Endodermal cell (in vitro differentiated cells): ENCODE results near the gene FAXC. TPM values are rescaled to one million over a fixed set of nuclear protein-coding genes. Genes with fewer than 3 reads are reported as not detected.

Experiments
- DNase-seq: peaks from one replicate; pipeline ENCODE4 v3.0.0-alpha.2; 2017
- H3K27ac ChIP-seq: 2 replicates; pipeline ENCODE4 v1.5.1; 2013; ENCODE audit warnings: mild to moderate bottlenecking, low read depth, low read length, moderate library complexity
- H3K27me3 ChIP-seq: 2 replicates; pipeline ENCODE4 v1.6.1; 2013; ENCODE audit warnings: mild to moderate bottlenecking, low read length, moderate library complexity; ENCODE audit not compliant: insufficient read depth, control insufficient read depth, poor library complexity, severe bottlenecking
- H3K36me3 ChIP-seq: 2 replicates; pipeline ENCODE4 v1.7.0; 2013; ENCODE audit warnings: mild to moderate bottlenecking, low read length, moderate library complexity; ENCODE audit not compliant: control insufficient read depth, insufficient read depth
- H3K4me1 ChIP-seq: one replicate; pipeline ENCODE4 v1.7.0; 2013; ENCODE audit warnings: low read length; ENCODE audit not compliant: control insufficient read depth, insufficient read depth
- H3K4me3 ChIP-seq: 2 replicates; pipeline ENCODE4 v1.5.1; 2013; ENCODE audit warnings: mild to moderate bottlenecking, low read length, moderate library complexity
- H3K9ac ChIP-seq: 2 replicates; pipeline ENCODE4 v1.6.1; 2013; ENCODE audit warnings: mild to moderate bottlenecking, low read length, moderate library complexity; ENCODE audit not compliant: poor library complexity, severe bottlenecking; ENCODE audit errors: extremely low read depth
- H3K9me3 ChIP-seq: 2 replicates; pipeline ENCODE4 v1.6.1; 2013; ENCODE audit warnings: mild to moderate bottlenecking, low read length, moderate library complexity; ENCODE audit not compliant: control insufficient read depth
- H3K27ac Mint-ChIP-seq: 2 replicates; pipeline ENCODE4 v1.8.0; 2020; ENCODE audit warnings: mixed read lengths
- H3K27me3 Mint-ChIP-seq: 2 replicates; pipeline ENCODE4 v1.8.0; 2021; ENCODE audit warnings: mild to moderate bottlenecking, mixed read lengths; ENCODE audit not compliant: insufficient read depth
- H3K36me3 Mint-ChIP-seq: 2 replicates; pipeline ENCODE4 v1.8.0; 2020; ENCODE audit warnings: low read depth, mixed read lengths
- H3K4me1 Mint-ChIP-seq: 2 replicates; pipeline ENCODE4 v1.8.0; 2020; ENCODE audit warnings: mixed read lengths
- H3K4me3 Mint-ChIP-seq: 2 replicates; pipeline ENCODE4 v1.8.0; 2020; ENCODE audit warnings: mild to moderate bottlenecking, moderate library complexity, mixed read lengths
- H3K9me3 Mint-ChIP-seq: 2 replicates; pipeline ENCODE4 v1.8.0; 2020; ENCODE audit warnings: mild to moderate bottlenecking, mixed read lengths
- WGBS, 2 experiments: methylation state at CpG; one replicate each; pipeline versions ENCODE4 v1.1.5 to v1.1.7; 2013; ENCODE audit warnings: missing lambda C conversion rate in 2 of 2, mixed read lengths in 1 of 2; ENCODE audit not compliant: insufficient coverage in 1 of 2, insufficient read length in 1 of 2; 5-methylcytosine and 5-hydroxymethylcytosine counted together
- total RNA-seq, 2 donors: library from RNA; stranded (reverse); fragmentation: NEBNext Ultra II Directional in 1 of 2; extraction: Animal tissue kit (Norgen Biotek cat#: 25700) in 1 of 2; gene quantifications; 2 replicates in 1 of 2; 3 replicates in 1 of 2; pipeline ENCODE4 v1.2.1, GENCODE V29; 2021
- TF ChIP-seq, protein P1 (sequence below): fragments of 200-600 bp; sonication (generic); conservative IDR thresholded peaks from 2 replicates; pipeline ENCODE4 v1.5.0; 2021; ENCODE audit warnings: antibody characterized with exemption, mild to moderate bottlenecking

FAXC gene
- total RNA-seq, 2 donors from 2014 or later: 8.8 to 19.5 TPM

DNA sequence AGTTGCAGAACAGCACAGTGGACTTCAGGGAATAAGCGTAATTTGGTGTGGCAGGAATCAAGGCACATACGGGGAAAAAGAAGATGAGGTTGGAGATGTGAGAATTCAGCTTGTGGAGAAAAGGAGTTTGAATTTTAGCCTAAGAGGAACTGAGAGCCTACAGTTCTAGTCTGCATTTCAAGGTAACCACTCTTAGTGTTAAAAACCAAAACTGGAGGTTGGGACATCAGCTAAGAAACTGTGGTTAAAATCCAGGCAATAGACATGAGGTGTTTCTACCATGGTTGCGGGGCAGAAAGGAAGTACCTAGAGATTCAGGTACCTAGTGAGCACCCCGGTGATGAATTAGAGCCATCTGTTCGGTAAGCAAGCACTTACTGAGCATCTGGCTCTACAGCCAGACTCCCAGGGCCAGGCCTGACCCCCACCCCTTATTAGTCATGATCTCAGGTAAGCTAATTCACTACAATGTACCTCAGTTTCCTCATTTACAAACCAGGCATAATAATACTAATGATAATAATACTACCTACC is 44.4 kb downstream of the FAXC start:
- no peaks in the 10 kb centered on the region for H3K36me3 Mint-ChIP-seq
- no peak for DNase-seq

DNA sequence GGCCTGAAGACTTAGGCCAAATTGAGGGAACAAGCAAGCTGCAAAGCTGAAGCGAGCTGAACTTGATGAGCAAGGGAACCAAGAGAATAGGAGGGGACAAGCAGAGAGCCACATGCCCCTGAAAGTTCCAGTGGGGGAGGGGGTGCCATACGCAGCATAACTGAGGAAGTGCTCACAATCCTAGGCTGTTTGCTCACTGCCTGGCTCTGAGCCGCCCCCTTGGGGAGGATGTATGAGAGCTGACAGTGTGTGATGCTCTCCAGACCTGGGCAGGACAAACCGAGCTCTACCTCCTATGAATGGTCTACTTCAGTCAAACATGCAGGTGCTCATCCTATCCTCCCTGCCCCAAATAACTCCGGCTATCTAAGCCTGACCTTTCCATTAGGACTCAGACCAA is 52.1 kb downstream of the FAXC start:
- H3K9me3 ChIP-seq: no peaks in the 10 kb centered on the region
- no peak overlapping the region for H3K4me3 ChIP-seq
- no peak for DNase-seq
- Mint-ChIP-seq H3K4me3 (no peak overlapping the region), H3K4me1 (no peaks in the 10 kb centered on the region), H3K27me3 (no peaks in the 10 kb centered on the region), H3K27ac (no peak overlapping the region), H3K9me3 (no peaks in the 10 kb centered on the region), H3K36me3 (no peaks in the 10 kb centered on the region)
- TF ChIP-seq, protein P1, sequence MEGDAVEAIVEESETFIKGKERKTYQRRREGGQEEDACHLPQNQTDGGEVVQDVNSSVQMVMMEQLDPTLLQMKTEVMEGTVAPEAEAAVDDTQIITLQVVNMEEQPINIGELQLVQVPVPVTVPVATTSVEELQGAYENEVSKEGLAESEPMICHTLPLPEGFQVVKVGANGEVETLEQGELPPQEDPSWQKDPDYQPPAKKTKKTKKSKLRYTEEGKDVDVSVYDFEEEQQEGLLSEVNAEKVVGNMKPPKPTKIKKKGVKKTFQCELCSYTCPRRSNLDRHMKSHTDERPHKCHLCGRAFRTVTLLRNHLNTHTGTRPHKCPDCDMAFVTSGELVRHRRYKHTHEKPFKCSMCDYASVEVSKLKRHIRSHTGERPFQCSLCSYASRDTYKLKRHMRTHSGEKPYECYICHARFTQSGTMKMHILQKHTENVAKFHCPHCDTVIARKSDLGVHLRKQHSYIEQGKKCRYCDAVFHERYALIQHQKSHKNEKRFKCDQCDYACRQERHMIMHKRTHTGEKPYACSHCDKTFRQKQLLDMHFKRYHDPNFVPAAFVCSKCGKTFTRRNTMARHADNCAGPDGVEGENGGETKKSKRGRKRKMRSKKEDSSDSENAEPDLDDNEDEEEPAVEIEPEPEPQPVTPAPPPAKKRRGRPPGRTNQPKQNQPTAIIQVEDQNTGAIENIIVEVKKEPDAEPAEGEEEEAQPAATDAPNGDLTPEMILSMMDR: no peak
- WGBS, 2 experiments: 93 to 96% methylated on average over 3 to 5 of the region's 5 CpGs
- no peaks in the 10 kb centered on the region for H3K27me3 ChIP-seq
- H3K36me3 ChIP-seq: no peaks in the 10 kb centered on the region
- H3K27ac ChIP-seq: no peak overlapping the region
- no peak overlapping the region for H3K9ac ChIP-seq
- no peaks in the 10 kb centered on the region for H3K4me1 ChIP-seq

More for the DNA sequence above, 44.4 kb downstream of the FAXC start:
- Mint-ChIP-seq H3K9me3 (no peaks in the 10 kb centered on the region), H3K27me3 (no peaks in the 10 kb centered on the region), H3K4me1 (peaks cover 19% of the 10 kb centered on the region), H3K27ac (no peak overlapping the region), H3K4me3 (no peak overlapping the region)
- Histone ChIP-seq H3K27me3 (no peaks in the 10 kb centered on the region), H3K4me1 (peaks cover 7% of the 10 kb centered on the region), H3K9ac (no peak overlapping the region), H3K9me3 (no peaks in the 10 kb centered on the region), H3K4me3 (no peak overlapping the region), H3K36me3 (no peaks in the 10 kb centered on the region), H3K27ac (no peak overlapping the region)
- TF ChIP-seq, protein P1: no peak
- WGBS, 2 experiments: 90 to 94% methylated on average over 3 to 5 of the region's 5 CpGs

DNA sequence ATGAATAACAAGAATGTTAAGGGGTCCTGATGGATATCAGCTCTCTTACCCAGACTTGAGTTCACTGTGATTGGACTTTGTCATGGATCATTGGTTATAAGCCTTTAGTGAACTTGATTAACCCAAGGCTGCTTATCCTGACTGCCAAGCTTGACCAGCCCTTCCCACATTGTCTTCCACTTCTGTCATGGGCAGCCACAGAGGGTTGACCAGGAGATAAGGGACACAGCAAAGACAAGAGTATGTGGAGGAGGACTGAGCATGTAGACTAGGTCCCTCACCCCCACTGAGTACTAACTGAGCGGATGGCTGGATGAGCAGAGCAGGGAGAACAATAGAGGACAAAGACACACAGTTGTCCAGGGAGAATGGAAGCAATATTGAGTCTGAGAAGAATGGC is 52.5 kb downstream of the FAXC start:
- Histone ChIP-seq H3K27me3 (no peaks in the 10 kb centered on the region), H3K4me1 (no peaks in the 10 kb centered on the region), H3K36me3 (no peaks in the 10 kb centered on the region), H3K4me3 (no peak overlapping the region), H3K9ac (no peak overlapping the region), H3K27ac (no peak overlapping the region), H3K9me3 (no peaks in the 10 kb centered on the region)
- Mint-ChIP-seq H3K27me3 (no peaks in the 10 kb centered on the region), H3K27ac (no peak overlapping the region), H3K4me1 (no peaks in the 10 kb centered on the region), H3K36me3 (no peaks in the 10 kb centered on the region), H3K9me3 (no peaks in the 10 kb centered on the region), H3K4me3 (no peak overlapping the region)
- WGBS, 2 experiments: 90 to 100% methylated on average over 1 of the region's 1 CpG
- TF ChIP-seq, protein P1: no peak
- DNase-seq: no peak
